Measurements from ENCODE around the gene OR51A4. TPM values are rescaled to one million over a fixed set of nuclear protein-coding genes. Genes with fewer than 3 reads are reported as not detected.

OR51A4 gene
- polyA plus RNA-seq, 1 experiment = not detected

GRCh38 chr11:4921796-4922195, 25.6 kb downstream of the OR51A4 start:
- Histone ChIP-seq H3K4me3 (ENCODE audit: low read depth, low read length) (no peak overlapping the region), H3K27me3 (ENCODE audit: control insufficient read depth, insufficient read depth, low read length) (no peaks in the 10 kb centered on the region), H3K36me3 (ENCODE audit: control insufficient read depth, insufficient read depth, low read length) (no peaks in the 10 kb centered on the region)
- no peak for DNase-seq (ENCODE audit: low read depth)
- TF ChIP-seq CTCF (IDR thresholded peaks at IDR 0.05; ENCODE audit: insufficient read depth, low read depth, low read length) = no peak
- ChIA-PET CTCF (no interaction called here), POLR2A (no interaction called here)

- ChIA-PET POLR2A (no interaction called here), CTCF (no interaction called here)
- DNase-seq (ENCODE audit: low read depth) = no peak
- no peak for TF ChIP-seq CTCF (IDR thresholded peaks at IDR 0.05; ENCODE audit: insufficient read depth, low read depth, low read length)
- Histone ChIP-seq H3K27me3 (ENCODE audit: control insufficient read depth, insufficient read depth, low read length) (no peaks in the 10 kb centered on the region), H3K36me3 (ENCODE audit: control insufficient read depth, insufficient read depth, low read length) (no peaks in the 10 kb centered on the region), H3K4me3 (ENCODE audit: low read depth, low read length) (no peak within 1 kb of the TSS)
Observed at GRCh38 chr11:4919250-4919649, 28.2 kb downstream of the OR51A4 start, which contains the start of gene OR51G2. TSS of gene OR51G2 (minus strand) at chr11:4919350. CDS start at chr11:4915663, 3,687 bp downstream.

GRCh38 chr11:4916581-4916980, 30.8 kb downstream of the OR51A4 start:
- H3K36me3 ChIP-seq (ENCODE audit: control insufficient read depth, insufficient read depth, low read length) = no peaks in the 10 kb centered on the region
- TF ChIP-seq CTCF (IDR thresholded peaks at IDR 0.05; ENCODE audit: insufficient read depth, low read depth, low read length) = no peak
- no peaks in the 10 kb centered on the region for H3K27me3 ChIP-seq (ENCODE audit: control insufficient read depth, insufficient read depth, low read length)
- H3K4me3 ChIP-seq (ENCODE audit: low read depth, low read length) = no peak overlapping the region
- DNase-seq (ENCODE audit: low read depth) = no peak
- POLR2A ChIA-PET = no interaction called here
- CTCF ChIA-PET = interaction anchor here (0.9 kb wide), 1 partner anchor 24 kb away, joined by 3 read pairs; no protein-coding TSS in a partner anchor

DNA sequence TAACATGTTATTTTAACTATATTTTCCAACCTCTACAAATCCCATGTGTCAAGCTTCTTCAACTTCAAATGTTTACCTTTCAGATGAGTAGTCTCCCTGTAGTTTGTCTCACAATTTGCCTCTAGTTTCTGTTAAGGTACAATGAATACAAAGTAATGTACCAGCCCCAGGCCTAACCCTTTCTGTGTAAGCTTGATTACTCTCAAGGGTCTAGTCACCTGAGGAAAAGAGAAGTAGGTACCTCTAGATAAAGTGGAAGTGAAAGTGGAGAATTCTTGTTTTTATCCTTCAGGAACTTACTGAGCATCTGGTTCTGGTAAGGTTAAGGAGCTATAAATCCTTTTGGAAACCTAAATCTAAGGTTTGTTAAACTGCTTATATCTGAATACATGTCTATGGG, 43.9 kb downstream of the OR51A4 start, which contains the start of gene OR51A7:
OR51A7 (plus strand) TSS at position 300 of the 400 bp plus-strand sequence. CDS start 3,587 bp downstream, outside the sequence.
- no peak for TF ChIP-seq CTCF (IDR thresholded peaks at IDR 0.05; ENCODE audit: insufficient read depth, low read depth, low read length)
- Histone ChIP-seq H3K4me3 (ENCODE audit: low read depth, low read length) (no peak within 1 kb of the TSS), H3K36me3 (ENCODE audit: control insufficient read depth, insufficient read depth, low read length) (no peaks in the 10 kb centered on the region), H3K27me3 (ENCODE audit: control insufficient read depth, insufficient read depth, low read length) (no peaks in the 10 kb centered on the region)
- ChIA-PET CTCF (no interaction called here), POLR2A (no interaction called here)
- no peak for DNase-seq (ENCODE audit: low read depth)

Other genes with a start within 250 kb of the OR51A4 start
- gene OR51E2, start 249.8 kb downstream of the OR51A4 start, polyA plus RNA-seq (2011; rRNA removed) = not detected in 2 replicates
- gene MMP26, start 242.8 kb downstream of the OR51A4 start, polyA plus RNA-seq (2011; rRNA removed) = not detected in 2 replicates
- gene OR51F1, start 177.7 kb downstream of the OR51A4 start, polyA plus RNA-seq (2011; rRNA removed) = not detected in 2 replicates
- gene OR52R1, start 143.2 kb downstream of the OR51A4 start, polyA plus RNA-seq (2011; rRNA removed) = not detected in 2 replicates
- gene OR51F2, start 126.3 kb downstream of the OR51A4 start, polyA plus RNA-seq (2011; rRNA removed) = not detected in 2 replicates
- not detected in 2 replicates for gene OR51S1, start 98.4 kb downstream of the OR51A4 start, polyA plus RNA-seq (2011; rRNA removed)
- not detected in 2 replicates for gene OR51T1, start 65.7 kb downstream of the OR51A4 start, polyA plus RNA-seq (2011; rRNA removed)
- gene OR51A7, start 43.8 kb downstream of the OR51A4 start, polyA plus RNA-seq (2011; rRNA removed) = not detected in 2 replicates
- not detected in 2 replicates for gene OR51G2, start 28.3 kb downstream of the OR51A4 start, polyA plus RNA-seq (2011; rRNA removed)
- gene OR51G1, start 23.3 kb downstream of the OR51A4 start, polyA plus RNA-seq (2011; rRNA removed) = not detected in 2 replicates
- not detected in 2 replicates for gene OR51A2, start 8.1 kb upstream of the OR51A4 start, polyA plus RNA-seq (2011; rRNA removed)
- gene OR51L1, start 47.2 kb upstream of the OR51A4 start, polyA plus RNA-seq (2011; rRNA removed) = not detected in 2 replicates
- not detected in 2 replicates for gene OR52J3, start 98.9 kb upstream of the OR51A4 start, polyA plus RNA-seq (2011; rRNA removed)
- gene OR52E2, start 112.0 kb upstream of the OR51A4 start, polyA plus RNA-seq (2011; rRNA removed) = not detected in 2 replicates
- not detected in 2 replicates for gene OR52E1, start 122.0 kb upstream of the OR51A4 start, polyA plus RNA-seq (2011; rRNA removed)
- not detected in 2 replicates for gene OR52A5, start 190.8 kb upstream of the OR51A4 start, polyA plus RNA-seq (2011; rRNA removed)
- gene OR52A1, start 207.2 kb upstream of the OR51A4 start, polyA plus RNA-seq (2011; rRNA removed) = not detected in 2 replicates